Measurements from ENCODE around the gene ASTN2.

DNA sequence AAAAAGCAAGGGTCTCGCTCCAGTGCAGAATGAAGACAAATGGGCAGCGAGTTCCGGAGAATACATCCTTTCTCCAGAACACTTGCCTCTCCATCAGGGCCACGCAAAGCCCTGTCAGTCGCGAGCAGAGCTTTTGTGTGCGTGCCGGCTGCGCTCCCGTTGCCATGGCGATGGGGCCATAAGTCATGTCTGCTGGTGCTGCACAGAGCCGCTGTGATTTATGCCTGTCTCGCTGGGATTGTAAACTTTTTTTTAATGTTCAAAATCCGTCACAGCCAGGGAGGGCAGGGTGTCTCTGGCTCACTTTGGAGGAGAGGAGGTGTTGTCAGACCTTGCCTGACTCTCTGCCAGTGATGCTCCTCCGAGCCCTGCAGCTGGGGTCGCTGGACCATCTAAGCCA, 455.0 kb downstream of the ASTN2 start:
- TF ChIP-seq GATA3 (IDR thresholded peaks at IDR 0.05; ENCODE audit: low read depth, low read length) (no peak), GATA2 (IDR thresholded peaks at IDR 0.05; ENCODE audit: low read depth, low read length) (no peak)

Measured in SH-SY5Y (cell line).